HFF-Myc (cell line): ENCODE results near the gene LMOD3.

ENCODE experiments used
- DNase-seq: peaks from one replicate; pipeline ENCODE4 v3.0.0-alpha.2; 2011; ENCODE audit warnings: low read depth; ENCODE audit errors: extremely low read depth
- H3K4me3 ChIP-seq: replicated peaks from 2 replicates; pipeline ENCODE4 v1.5.1; 2011; ENCODE audit warnings: low read depth, mild to moderate bottlenecking, control low read depth, low read length
- TF ChIP-seq, protein P1 (sequence below): IDR thresholded peaks from 2 replicates; pipeline ENCODE4 v1.5.1; 2012; ENCODE audit warnings: mild to moderate bottlenecking, low read depth, low read length, control low read depth; ENCODE audit errors: missing control alignments

The LMOD3 gene

DNA sequence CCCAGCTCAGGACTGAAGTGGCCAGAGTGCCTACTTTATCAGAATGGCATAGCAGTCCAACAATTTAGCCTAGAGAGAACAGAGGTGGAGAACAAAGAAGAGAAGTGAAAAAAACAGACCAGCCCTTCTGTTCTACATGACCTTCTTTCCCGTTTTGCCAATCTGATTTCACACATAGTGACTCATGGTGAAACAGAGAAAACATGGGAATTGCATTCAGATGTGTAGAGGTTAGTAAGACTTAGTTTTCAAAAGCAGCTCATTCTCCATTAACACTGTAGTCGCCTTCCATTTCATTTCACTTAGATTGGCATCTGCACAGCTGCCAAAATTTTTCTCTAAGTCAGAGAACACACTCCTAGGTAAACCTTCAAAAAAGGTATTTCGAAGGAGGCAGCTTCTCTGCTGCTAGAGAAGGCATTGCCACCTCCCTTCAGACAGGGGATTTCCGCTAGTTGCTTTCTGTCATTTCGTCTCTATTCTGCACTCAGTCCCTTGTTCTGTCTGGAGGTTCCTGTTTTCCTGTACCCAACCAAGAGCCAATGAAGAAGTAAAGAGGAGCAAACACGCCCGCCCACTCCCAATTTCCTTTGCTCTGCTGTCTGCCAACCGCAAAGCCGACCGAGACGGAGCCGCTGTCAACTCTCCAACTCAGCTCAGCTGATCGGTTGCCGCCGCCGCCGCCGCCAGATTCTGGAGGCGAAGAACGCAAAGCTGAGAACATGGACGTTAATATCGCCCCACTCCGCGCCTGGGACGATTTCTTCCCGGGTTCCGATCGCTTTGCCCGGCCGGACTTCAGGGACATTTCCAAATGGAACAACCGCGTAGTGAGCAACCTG is 37.8 kb downstream of the LMOD3 start, which contains the start of gene ARL6IP5:
Gene ARL6IP5 (plus strand): TSS at position 612 of the 842 bp plus-strand sequence. CDS start 111 bp downstream, at position 723.
- peak; percentile 83 for DNase-seq
- peak within 1 kb of the TSS; percentile 79 for H3K4me3 ChIP-seq
- TF ChIP-seq, protein P1, sequence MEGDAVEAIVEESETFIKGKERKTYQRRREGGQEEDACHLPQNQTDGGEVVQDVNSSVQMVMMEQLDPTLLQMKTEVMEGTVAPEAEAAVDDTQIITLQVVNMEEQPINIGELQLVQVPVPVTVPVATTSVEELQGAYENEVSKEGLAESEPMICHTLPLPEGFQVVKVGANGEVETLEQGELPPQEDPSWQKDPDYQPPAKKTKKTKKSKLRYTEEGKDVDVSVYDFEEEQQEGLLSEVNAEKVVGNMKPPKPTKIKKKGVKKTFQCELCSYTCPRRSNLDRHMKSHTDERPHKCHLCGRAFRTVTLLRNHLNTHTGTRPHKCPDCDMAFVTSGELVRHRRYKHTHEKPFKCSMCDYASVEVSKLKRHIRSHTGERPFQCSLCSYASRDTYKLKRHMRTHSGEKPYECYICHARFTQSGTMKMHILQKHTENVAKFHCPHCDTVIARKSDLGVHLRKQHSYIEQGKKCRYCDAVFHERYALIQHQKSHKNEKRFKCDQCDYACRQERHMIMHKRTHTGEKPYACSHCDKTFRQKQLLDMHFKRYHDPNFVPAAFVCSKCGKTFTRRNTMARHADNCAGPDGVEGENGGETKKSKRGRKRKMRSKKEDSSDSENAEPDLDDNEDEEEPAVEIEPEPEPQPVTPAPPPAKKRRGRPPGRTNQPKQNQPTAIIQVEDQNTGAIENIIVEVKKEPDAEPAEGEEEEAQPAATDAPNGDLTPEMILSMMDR: no peak

DNA sequence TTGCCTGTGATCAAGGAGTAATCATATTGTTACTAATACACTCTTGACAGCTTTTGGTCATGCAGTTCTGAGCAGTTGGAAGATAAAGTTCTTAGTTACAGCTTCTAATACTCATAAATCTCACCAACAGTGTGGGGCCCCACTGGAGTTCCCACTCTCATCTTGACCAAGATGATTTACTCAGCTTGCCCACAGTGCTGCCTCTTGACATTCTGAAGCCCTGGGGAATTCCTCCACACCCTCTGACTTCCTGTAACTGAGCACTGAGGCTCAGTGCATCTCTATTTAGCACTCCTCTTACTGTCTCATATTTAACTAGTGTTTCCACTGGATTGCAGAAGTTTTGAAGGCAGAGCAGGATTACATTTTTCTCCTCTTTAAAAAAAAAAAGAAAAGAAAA is 39.6 kb downstream of the LMOD3 start:
- TF ChIP-seq, protein P1: no peak
- no peak for DNase-seq
- H3K4me3 ChIP-seq: no peak overlapping the region

DNA sequence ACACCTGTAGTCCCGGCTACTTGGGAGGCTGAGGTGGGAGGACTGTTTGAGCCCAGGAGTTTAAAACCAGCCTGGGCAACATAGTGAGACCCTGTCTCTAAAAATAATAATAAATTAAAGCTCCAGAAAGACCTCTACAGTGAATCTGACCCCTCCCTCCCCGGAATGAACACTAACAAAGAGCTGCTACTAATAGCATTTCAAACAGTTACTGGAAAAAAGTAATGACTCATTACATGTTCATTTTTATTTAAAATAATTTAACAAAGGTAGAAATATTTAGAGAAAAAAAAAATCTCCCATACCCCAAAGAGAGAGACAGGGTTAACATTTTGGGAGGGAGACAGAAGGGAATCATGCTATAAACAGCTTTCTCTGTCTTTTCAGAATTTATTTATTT is 40.0 kb downstream of the LMOD3 start:
- no peak for DNase-seq
- H3K4me3 ChIP-seq: no peak overlapping the region
- TF ChIP-seq, protein P1: no peak

DNA sequence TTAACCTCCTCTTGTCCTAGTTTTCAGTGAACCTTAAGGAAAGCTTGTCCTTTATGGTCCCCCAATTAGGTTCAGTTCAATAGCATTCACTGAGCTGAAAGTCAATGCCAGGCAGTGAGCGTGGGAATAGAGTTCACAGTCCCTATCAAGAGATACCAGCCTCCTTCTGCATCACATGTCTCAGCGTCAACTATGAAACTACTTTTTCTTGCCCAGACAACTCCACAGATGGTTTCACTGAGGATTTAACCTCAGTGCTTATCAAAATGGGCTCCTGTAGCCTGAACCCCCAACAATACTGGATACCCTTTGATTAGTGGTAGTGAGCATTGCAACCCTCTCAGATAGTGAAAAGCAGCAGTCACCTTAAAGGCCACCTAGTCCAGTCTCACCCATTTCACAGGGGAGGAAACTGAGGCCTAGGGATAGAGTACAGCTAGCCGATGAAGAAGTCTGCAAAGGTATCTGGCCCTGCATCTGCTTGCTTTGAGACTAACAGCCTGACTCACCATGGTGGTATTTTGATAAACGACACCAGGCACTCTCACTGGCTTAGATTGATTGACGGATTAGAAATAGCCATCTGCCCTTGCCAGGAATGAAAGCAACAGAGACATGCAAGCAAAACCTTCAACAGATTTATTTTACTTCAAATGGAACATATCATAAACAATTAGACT is 40.7 kb downstream of the LMOD3 start:
- DNase-seq: no peak
- TF ChIP-seq, protein P1: no peak
- H3K4me3 ChIP-seq: no peak overlapping the region

DNA sequence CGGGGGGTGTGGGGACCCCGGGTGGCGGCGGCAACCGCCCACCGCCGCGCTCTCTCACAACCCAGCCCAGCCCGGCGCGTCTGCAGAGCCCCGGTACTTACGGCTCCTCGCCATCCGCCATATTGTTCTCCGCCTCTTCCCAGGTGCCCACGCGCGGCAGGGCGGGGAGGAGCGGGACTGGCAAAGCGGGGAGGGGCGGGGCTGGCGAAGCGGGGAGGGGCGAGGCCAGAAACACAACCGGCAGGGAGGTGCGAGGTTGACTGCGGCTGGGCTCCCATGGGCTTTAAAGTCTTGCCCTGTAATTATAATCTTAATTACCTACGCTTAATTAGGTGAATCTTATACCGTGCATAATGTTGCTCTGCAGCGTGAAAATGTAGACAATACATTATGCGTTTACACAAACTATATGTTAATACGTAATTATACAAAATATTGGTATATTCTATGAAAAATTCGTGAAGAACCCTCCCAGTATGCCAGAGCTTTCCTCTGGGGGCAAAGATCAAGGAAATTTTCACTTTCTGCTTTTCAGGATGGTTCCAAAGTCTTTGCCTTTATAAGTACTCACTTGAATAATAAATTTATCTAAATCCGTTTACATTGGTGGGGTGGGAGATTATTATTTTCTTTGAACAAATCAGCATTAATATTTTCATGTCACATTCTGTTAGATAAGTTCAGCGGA is 42.0 kb downstream of the LMOD3 start, which contains the start of gene UBA3:
Gene UBA3 (minus strand): TSS at position 133 of the 688 bp plus-strand sequence. CDS start 12 bp downstream, at position 121.
- peak within 1 kb of the TSS; percentile 78 for H3K4me3 ChIP-seq
- TF ChIP-seq, protein P1: no peak
- no peak for DNase-seq

DNA sequence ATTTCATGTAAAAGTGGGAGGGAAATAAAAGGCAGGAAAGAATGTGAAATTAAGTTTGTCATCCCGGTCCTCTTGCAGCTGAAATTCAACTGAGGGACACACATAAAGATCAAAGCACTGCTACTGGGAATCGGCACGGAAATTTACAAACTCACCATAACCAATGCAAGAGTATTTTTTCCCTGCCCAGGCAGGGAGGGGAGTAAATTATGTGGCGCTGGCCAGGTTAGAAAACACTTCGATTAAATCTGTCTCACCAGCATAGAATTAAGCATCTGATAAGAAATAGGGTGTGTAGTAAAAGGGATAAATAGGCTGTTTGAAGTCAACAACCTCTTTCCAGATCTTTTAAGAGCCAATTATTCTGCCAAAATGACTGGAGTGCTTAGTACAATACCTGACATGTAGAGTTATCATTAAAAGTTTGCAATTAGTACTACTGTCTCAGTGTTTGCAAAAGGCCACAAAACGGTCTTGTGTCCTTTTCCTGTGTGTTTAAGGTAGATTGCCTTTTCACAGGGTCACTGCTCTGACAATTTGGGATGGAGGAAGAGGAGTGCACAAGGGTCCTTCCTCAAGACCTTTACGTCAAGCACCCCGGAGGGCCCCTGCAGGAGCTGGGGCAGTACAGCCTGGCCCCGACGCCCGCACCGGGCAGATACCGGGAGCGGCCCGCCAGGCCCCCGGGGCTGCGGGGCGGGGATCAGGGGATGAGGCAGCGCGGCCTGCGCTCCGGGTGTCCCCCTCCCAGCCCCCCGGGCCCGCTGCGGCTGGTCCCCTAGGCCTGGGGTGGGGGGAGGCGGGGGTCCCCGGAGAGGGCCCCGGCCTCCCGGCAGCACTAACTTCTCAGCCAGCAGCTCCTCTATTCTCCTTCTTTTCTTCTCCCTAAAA is 42.9 kb downstream of the LMOD3 start:
- TF ChIP-seq, protein P1: no peak
- H3K4me3 ChIP-seq: peak overlapping the region; percentile 78
- no peak for DNase-seq
